Gastrocnemius medialis (tissue), 4 donors: Measurements from ENCODE around the gene KCNMB4.

Source experiments
- POLR2A ChIP-seq, 2 donors: fragments of 450-650 bp; IDR thresholded peaks; one replicate each; pipeline ENCODE4 v1.6.1; 2017; ENCODE audit warnings: antibody characterized with exemption in 2 of 2, mild to moderate bottlenecking in 2 of 2, moderate library complexity in 2 of 2
- TF ChIP-seq, protein P1 (sequence below), 5 experiments: fragments of 450-650 bp in 3 of 5; fragments of 200-600 bp in 2 of 5; sonication (generic) in 2 of 5; IDR thresholded peaks in 4 of 5; conservative IDR thresholded peaks in 1 of 5; 1 replicate in 4 of 5; 2 replicates in 1 of 5; pipeline ENCODE4 v1.5.1; 2016 to 2019; ENCODE audit warnings: antibody characterized with exemption in 5 of 5, mild to moderate bottlenecking in 3 of 5, moderate library complexity in 3 of 5

- TF ChIP-seq, protein P1, sequence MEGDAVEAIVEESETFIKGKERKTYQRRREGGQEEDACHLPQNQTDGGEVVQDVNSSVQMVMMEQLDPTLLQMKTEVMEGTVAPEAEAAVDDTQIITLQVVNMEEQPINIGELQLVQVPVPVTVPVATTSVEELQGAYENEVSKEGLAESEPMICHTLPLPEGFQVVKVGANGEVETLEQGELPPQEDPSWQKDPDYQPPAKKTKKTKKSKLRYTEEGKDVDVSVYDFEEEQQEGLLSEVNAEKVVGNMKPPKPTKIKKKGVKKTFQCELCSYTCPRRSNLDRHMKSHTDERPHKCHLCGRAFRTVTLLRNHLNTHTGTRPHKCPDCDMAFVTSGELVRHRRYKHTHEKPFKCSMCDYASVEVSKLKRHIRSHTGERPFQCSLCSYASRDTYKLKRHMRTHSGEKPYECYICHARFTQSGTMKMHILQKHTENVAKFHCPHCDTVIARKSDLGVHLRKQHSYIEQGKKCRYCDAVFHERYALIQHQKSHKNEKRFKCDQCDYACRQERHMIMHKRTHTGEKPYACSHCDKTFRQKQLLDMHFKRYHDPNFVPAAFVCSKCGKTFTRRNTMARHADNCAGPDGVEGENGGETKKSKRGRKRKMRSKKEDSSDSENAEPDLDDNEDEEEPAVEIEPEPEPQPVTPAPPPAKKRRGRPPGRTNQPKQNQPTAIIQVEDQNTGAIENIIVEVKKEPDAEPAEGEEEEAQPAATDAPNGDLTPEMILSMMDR (IDR thresholded peaks at IDR 0.05 in 4 of 5, conservative IDR thresholded peaks at IDR 0.05 in 1 of 5): no peak
- no peak for TF ChIP-seq POLR2A (IDR thresholded peaks at IDR 0.05)
Measured at GRCh38 chr12:70321191-70321590, 44.9 kb upstream of the KCNMB4 start.
